Mucosa of rectum (tissue), 2 donors: ENCODE measurements around the gene RENBP.

ENCODE experiments used
- H3K27ac ChIP-seq, 2 donors: one replicate each; pipeline ENCODE4 v1.7.0; 2013; ENCODE audit warnings: inconsistent platforms in 2 of 2, low read depth in 2 of 2, low read length in 2 of 2
- H3K27me3 ChIP-seq, 2 donors: one replicate each; pipeline ENCODE4 v1.7.0; 2013; ENCODE audit warnings: low read length in 2 of 2; ENCODE audit not compliant: control insufficient read depth in 2 of 2, insufficient read depth in 2 of 2
- H3K36me3 ChIP-seq, 2 donors: one replicate each; pipeline ENCODE4 v1.7.0; 2013; ENCODE audit warnings: low read length in 2 of 2; ENCODE audit not compliant: control insufficient read depth in 2 of 2, insufficient read depth in 2 of 2
- H3K4me1 ChIP-seq, 2 donors: one replicate each; pipeline ENCODE4 v1.7.0; 2013; ENCODE audit warnings: low read length in 2 of 2, mild to moderate bottlenecking in 1 of 2; ENCODE audit not compliant: control insufficient read depth in 2 of 2, insufficient read depth in 2 of 2
- H3K4me3 ChIP-seq, 2 donors: one replicate each; pipeline ENCODE4 v1.7.0; 2013; ENCODE audit warnings: low read length in 2 of 2
- H3K9ac ChIP-seq, 2 donors: one replicate each; pipeline ENCODE4 v1.7.0; 2013; ENCODE audit warnings: low read length in 2 of 2, low read depth in 1 of 2, mild to moderate bottlenecking in 1 of 2
- H3K9me3 ChIP-seq, 2 donors: one replicate each; pipeline ENCODE4 v1.7.0; 2013; ENCODE audit warnings: low read length in 2 of 2; ENCODE audit not compliant: control insufficient read depth in 2 of 2
- donor health status: healthy.
- donor health status: Normal muscosa, but diverticular disease.

The RENBP gene

GRCh38 chrX:153934148-153934761 is 10.2 kb downstream of the RENBP start:
- Histone ChIP-seq H3K9ac (peak overlapping the region; percentile 58 to 71), H3K4me1 (peaks cover 12 to 13% of the 10 kb centered on the region in 2 donors), H3K27ac (peak overlapping the region in 1 of 2 donors; percentile 43), H3K27me3 (no peaks in the 10 kb centered on the region), H3K36me3 (peaks cover 4 to 11% of the 10 kb centered on the region in 2 donors), H3K9me3 (no peaks in the 10 kb centered on the region), H3K4me3 (peak overlapping the region; percentile 72 to 75)

DNA sequence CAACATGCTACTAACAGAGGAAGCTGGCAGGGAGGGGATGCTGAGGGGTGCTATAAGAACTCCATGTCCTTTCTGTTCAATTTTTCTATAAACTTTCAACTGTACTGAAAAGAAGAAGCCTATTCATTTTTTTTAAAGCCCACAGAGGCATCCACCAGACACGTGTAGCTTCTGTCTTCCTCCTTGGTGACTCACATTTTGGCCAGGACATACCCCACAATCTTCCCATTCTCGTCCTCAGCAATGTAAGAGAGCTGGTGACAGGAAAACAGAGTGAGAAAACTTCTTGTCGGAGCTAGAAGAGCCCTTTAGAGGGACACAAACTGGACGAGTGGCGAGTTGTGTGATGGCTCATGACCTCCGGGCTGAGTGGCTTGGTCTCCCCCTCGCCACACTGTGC is 10.7 kb downstream of the RENBP start:
- peaks cover 17 to 18% of the 10 kb centered on the region in 2 donors for H3K4me1 ChIP-seq
- peak overlapping the region; percentile 58 to 71 for H3K9ac ChIP-seq
- H3K36me3 ChIP-seq: peaks cover 4 to 11% of the 10 kb centered on the region in 2 donors
- H3K4me3 ChIP-seq: peak overlapping the region; percentile 72 to 75
- H3K27ac ChIP-seq: peak overlapping the region in 1 of 2 donors; percentile 43
- H3K9me3 ChIP-seq: no peaks in the 10 kb centered on the region
- no peaks in the 10 kb centered on the region for H3K27me3 ChIP-seq

- Histone ChIP-seq H3K27ac (no peak overlapping the region), H3K27me3 (no peaks in the 10 kb centered on the region), H3K4me1 (peaks cover 21 to 25% of the 10 kb centered on the region in 2 donors), H3K36me3 (peaks cover 4 to 11% of the 10 kb centered on the region in 2 donors), H3K9me3 (no peaks in the 10 kb centered on the region), H3K4me3 (no peak overlapping the region), H3K9ac (no peak overlapping the region)
Measured at GRCh38 chrX:153932220-153932915, 12.1 kb downstream of the RENBP start.

DNA sequence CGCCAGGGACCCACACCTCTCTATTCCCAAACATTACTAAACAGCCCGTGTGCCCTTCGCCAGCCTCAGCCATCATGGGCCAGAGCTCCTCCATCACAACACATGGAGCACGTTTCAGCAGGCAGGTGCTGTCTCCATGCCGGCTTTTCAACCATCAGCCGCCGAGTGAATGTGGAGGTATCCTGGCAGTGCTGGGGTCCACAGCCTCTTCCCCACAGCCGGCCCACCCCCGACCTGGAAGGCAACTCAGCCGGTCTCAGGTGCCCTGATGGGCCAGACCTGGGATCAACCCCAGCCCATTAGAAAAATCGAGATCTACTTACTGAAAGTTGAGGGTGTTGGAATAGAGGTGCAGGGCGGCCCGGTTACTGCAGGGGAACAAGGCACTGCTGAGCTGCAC is 12.7 kb downstream of the RENBP start:
- H3K27ac ChIP-seq: no peak overlapping the region
- no peak overlapping the region for H3K4me3 ChIP-seq
- no peaks in the 10 kb centered on the region for H3K27me3 ChIP-seq
- H3K4me1 ChIP-seq: peaks cover 27 to 31% of the 10 kb centered on the region in 2 donors
- H3K36me3 ChIP-seq: peaks cover 4 to 11% of the 10 kb centered on the region in 2 donors
- H3K9ac ChIP-seq: no peak overlapping the region
- H3K9me3 ChIP-seq: no peaks in the 10 kb centered on the region

GRCh38 chrX:153931151-153931550 is 13.3 kb downstream of the RENBP start:
- H3K27me3 ChIP-seq: peaks cover 0 to 2% of the 10 kb centered on the region in 2 donors
- H3K36me3 ChIP-seq: peaks cover 4 to 11% of the 10 kb centered on the region in 2 donors
- peaks cover 32 to 37% of the 10 kb centered on the region in 2 donors for H3K4me1 ChIP-seq
- no peak overlapping the region for H3K27ac ChIP-seq
- no peak overlapping the region for H3K9ac ChIP-seq
- H3K4me3 ChIP-seq: no peak overlapping the region
- no peaks in the 10 kb centered on the region for H3K9me3 ChIP-seq

DNA sequence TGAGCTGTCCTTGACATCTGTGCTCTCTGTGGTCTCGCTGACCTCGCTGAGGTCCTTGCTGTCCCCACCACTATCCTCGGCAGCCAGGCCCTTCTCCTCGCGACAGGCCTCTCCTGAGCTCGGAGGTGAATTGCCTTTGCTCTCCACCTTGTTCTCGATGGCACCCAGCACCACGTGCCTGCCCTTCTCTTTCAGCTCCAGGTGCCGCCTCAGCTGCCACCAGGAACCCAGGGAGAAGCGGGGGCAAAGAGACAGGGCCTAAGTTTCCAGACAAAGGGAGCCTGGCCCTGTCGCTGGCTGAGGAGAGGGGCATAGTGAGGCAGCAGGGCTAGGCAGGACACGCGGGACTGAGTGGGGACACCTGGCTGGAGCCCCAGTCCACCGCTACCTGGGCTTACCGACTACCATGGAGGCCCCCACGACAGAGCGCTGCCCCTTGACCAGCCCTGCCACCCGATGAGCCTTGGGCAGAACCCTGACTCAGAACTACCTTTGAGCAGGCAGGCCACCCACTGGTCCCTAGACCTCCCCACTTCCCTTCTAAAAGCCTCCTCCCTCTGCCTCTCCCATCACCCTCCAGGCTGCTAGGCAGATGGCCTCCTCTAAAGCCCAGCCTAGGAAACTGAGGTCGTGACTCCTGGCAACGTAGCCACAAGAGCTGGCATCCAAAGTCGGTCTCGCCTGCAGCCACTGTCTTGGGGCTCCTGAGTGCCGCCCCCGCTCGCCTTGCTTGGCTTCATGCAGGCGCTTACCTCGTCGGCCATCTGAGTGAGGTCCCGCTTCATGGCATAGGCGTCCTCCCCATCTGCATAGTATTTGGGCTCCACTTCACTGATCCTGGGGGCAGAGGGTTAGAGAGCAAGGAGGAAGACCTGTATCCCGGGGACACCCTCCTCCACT is 14.2 kb downstream of the RENBP start:
- Histone ChIP-seq H3K27ac (peak overlapping the region in 1 of 2 donors; percentile 0), H3K36me3 (peaks cover 4 to 11% of the 10 kb centered on the region in 2 donors), H3K4me1 (peaks cover 33 to 34% of the 10 kb centered on the region in 2 donors), H3K27me3 (peaks cover 2% of the 10 kb centered on the region in 2 donors), H3K4me3 (no peak overlapping the region), H3K9me3 (no peaks in the 10 kb centered on the region), H3K9ac (no peak overlapping the region)

DNA sequence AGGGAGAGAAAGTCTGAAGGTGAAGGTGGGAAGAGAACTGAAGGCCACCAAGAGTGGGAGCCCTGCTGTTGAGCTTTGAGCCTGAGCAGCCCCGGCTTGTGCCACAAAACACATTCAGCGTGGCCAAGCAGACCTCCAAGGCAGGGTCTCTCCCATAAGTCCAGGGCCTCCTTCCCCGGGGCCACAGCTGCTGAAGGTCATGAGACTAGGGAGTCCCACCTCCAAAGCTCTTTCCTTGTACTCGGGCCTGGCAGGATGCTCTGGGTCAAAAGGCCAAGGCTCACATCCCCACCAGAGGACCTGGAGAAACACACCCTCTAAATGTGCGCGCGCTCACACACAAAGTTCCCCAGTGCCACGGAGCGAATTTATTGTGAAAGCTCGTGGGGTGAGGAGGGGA is 14.9 kb downstream of the RENBP start:
- peaks cover 2 to 5% of the 10 kb centered on the region in 2 donors for H3K27me3 ChIP-seq
- H3K9ac ChIP-seq: peak overlapping the region in 1 of 2 donors; percentile 5
- peaks cover 33 to 34% of the 10 kb centered on the region in 2 donors for H3K4me1 ChIP-seq
- H3K36me3 ChIP-seq: peaks cover 4 to 11% of the 10 kb centered on the region in 2 donors
- no peak overlapping the region for H3K4me3 ChIP-seq
- H3K9me3 ChIP-seq: no peaks in the 10 kb centered on the region
- H3K27ac ChIP-seq: peak overlapping the region in 1 of 2 donors; percentile 0

DNA sequence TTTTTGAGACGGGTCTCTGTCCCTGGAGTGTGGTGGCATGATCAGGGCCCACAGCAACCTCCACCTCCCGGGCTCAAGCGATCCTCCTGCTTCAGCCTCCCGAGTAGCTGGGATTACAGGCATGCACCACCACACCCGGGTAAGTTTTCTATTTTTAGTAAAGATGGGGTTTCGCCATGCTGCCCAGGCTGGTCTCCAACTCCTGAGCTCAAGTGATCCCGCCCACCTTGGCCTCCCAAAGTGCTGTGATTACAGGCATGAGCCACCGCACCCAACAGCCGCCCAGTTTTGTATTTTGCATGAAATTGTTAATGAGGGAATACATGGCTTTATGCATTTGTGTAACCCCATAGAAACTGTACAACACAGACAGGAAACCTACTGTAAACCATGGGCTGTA is 15.6 kb downstream of the RENBP start:
- Histone ChIP-seq H3K9ac (peak overlapping the region in 1 of 2 donors; percentile 5), H3K4me3 (peak overlapping the region in 1 of 2 donors; percentile 28), H3K9me3 (no peaks in the 10 kb centered on the region), H3K36me3 (peaks cover 4 to 11% of the 10 kb centered on the region in 2 donors), H3K27ac (peak overlapping the region; percentile 65 to 99), H3K4me1 (peaks cover 28 to 30% of the 10 kb centered on the region in 2 donors), H3K27me3 (peaks cover 2 to 7% of the 10 kb centered on the region in 2 donors)

DNA sequence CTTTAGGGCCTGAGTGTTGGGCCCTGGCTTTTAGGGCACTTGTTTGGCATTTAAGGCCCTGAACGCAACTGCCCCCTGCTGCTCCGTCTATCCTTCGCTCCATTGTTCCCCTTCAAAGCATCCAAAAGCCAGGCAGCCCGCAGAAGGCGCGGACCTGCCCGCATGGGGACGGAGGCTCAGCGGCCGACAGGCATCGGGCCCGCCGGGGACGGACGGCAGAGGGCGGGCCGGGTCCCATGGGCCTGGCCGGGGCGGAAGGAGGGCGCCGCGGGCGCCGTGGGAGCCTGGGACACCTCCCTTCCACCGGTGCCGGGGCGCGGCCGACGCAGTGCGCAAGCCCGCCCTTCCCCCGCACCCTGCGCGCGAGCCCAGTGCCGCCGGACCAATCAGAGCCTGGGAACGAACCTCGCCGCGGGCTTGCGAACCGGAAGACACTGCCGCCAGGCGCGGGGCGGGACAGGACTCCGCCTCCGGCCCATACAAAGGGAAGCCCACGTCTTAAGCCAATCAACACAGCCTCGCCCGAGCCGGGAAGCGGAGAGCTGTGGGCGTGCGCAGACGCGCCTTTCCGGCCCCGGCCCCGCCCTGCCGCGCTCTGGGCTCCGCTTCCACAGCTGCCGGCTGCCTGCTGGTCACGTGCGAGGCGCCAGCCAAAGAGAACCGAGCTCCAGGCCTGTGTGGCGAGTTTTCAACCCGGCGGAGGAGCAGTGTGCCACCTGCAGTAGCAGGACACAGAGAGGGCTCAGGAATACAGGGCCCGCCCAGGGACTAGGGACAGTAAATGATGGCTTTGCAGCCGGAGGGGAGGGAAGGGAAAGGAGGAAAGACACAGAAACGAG is 16.3 kb downstream of the RENBP start:
- Histone ChIP-seq H3K9ac (peak overlapping the region; percentile 83 to 97), H3K36me3 (peaks cover 4 to 11% of the 10 kb centered on the region in 2 donors), H3K27me3 (peaks cover 2 to 7% of the 10 kb centered on the region in 2 donors), H3K27ac (peak overlapping the region; percentile 99), H3K9me3 (no peaks in the 10 kb centered on the region), H3K4me1 (peaks cover 29 to 31% of the 10 kb centered on the region in 2 donors), H3K4me3 (peak overlapping the region; percentile 78 to 83)
